ENCODE measurements around the gene THG1L.
"Not testable (repeated sequence)": the region's sequence is repeated elsewhere in the genome, so short reads cannot be mapped to it uniquely, and the experiment has no call there.

THG1L gene

GRCh38 chr5:157708866-157709265 lies 22.4 kb upstream of the THG1L start:
- Histone ChIP-seq H3K4me1 (ENCODE audit: control insufficient read depth, insufficient read depth, low read length) (no peaks in the 10 kb centered on the region), H3K36me3 (ENCODE audit: control insufficient read depth, insufficient read depth, low read length) (no peaks in the 10 kb centered on the region)

GRCh38 chr5:157709346-157709745 lies 21.9 kb upstream of the THG1L start:
- Histone ChIP-seq H3K4me1 (ENCODE audit: control insufficient read depth, insufficient read depth, low read length) (no peaks in the 10 kb centered on the region), H3K4me3 (ENCODE audit: low read depth, low read length) (no peak overlapping the region), H3K9me3 (ENCODE audit: control insufficient read depth, insufficient read depth, low read depth, low read length) (no peaks in the 10 kb centered on the region), H3K9ac (ENCODE audit: low read length) (no peak overlapping the region), H3K27ac (ENCODE audit: low read depth, low read length) (no peak overlapping the region), H3K27me3 (ENCODE audit: control insufficient read depth, insufficient read depth, low read length) (no peaks in the 10 kb centered on the region), H3K36me3 (ENCODE audit: control insufficient read depth, insufficient read depth, low read length) (no peaks in the 10 kb centered on the region)

More at GRCh38 chr5:157708866-157709265, 22.4 kb upstream of the THG1L start:
- no peaks in the 10 kb centered on the region for H3K27me3 ChIP-seq (ENCODE audit: control insufficient read depth, insufficient read depth, low read length)
- H3K4me3 ChIP-seq (ENCODE audit: low read depth, low read length) = no peak overlapping the region
- H3K27ac ChIP-seq (ENCODE audit: low read depth, low read length) = no peak overlapping the region
- H3K9ac ChIP-seq (ENCODE audit: low read length) = no peak overlapping the region
- no peaks in the 10 kb centered on the region for H3K9me3 ChIP-seq (ENCODE audit: control insufficient read depth, insufficient read depth, low read depth, low read length)

GRCh38 chr5:157710431-157710830 lies 20.8 kb upstream of the THG1L start:
- Histone ChIP-seq H3K27ac (ENCODE audit: low read depth, low read length) (no peak overlapping the region), H3K4me3 (ENCODE audit: low read depth, low read length) (no peak overlapping the region), H3K36me3 (ENCODE audit: control insufficient read depth, insufficient read depth, low read length) (no peaks in the 10 kb centered on the region), H3K27me3 (ENCODE audit: control insufficient read depth, insufficient read depth, low read length) (no peaks in the 10 kb centered on the region), H3K9ac (ENCODE audit: low read length) (no peak overlapping the region), H3K4me1 (ENCODE audit: control insufficient read depth, insufficient read depth, low read length) (no peaks in the 10 kb centered on the region), H3K9me3 (ENCODE audit: control insufficient read depth, insufficient read depth, low read depth, low read length) (no peaks in the 10 kb centered on the region)

- no peaks in the 10 kb centered on the region for H3K4me1 ChIP-seq (ENCODE audit: control insufficient read depth, insufficient read depth, low read length)
- H3K36me3 ChIP-seq (ENCODE audit: control insufficient read depth, insufficient read depth, low read length) = no peaks in the 10 kb centered on the region
- H3K9ac ChIP-seq (ENCODE audit: low read length) = no peak overlapping the region
- H3K27ac ChIP-seq (ENCODE audit: low read depth, low read length) = no peak overlapping the region
- no peak overlapping the region for H3K4me3 ChIP-seq (ENCODE audit: low read depth, low read length)
- no peaks in the 10 kb centered on the region for H3K27me3 ChIP-seq (ENCODE audit: control insufficient read depth, insufficient read depth, low read length)
- no peaks in the 10 kb centered on the region for H3K9me3 ChIP-seq (ENCODE audit: control insufficient read depth, insufficient read depth, low read depth, low read length)
Observed at GRCh38 chr5:157710882-157711281, 20.3 kb upstream of the THG1L start.

GRCh38 chr5:157713830-157714595 lies 17.2 kb upstream of the THG1L start:
- no peaks in the 10 kb centered on the region for H3K4me1 ChIP-seq (ENCODE audit: control insufficient read depth, insufficient read depth, low read length)
- no peak overlapping the region for H3K9ac ChIP-seq (ENCODE audit: low read length)

GRCh38 chr5:157714596-157714864 lies 16.7 kb upstream of the THG1L start:
- Histone ChIP-seq H3K36me3 (ENCODE audit: control insufficient read depth, insufficient read depth, low read length) (no peaks in the 10 kb centered on the region), H3K27ac (ENCODE audit: low read depth, low read length) (no peak overlapping the region), H3K4me1 (ENCODE audit: control insufficient read depth, insufficient read depth, low read length) (no peaks in the 10 kb centered on the region), H3K27me3 (ENCODE audit: control insufficient read depth, insufficient read depth, low read length) (no peaks in the 10 kb centered on the region), H3K4me3 (ENCODE audit: low read depth, low read length) (no peak overlapping the region), H3K9ac (ENCODE audit: low read length) (no peak overlapping the region), H3K9me3 (ENCODE audit: control insufficient read depth, insufficient read depth, low read depth, low read length) (no peaks in the 10 kb centered on the region)

More at GRCh38 chr5:157713830-157714595, 17.2 kb upstream of the THG1L start:
- H3K4me3 ChIP-seq (ENCODE audit: low read depth, low read length) = no peak overlapping the region
- H3K27ac ChIP-seq (ENCODE audit: low read depth, low read length) = no peak overlapping the region
- H3K27me3 ChIP-seq (ENCODE audit: control insufficient read depth, insufficient read depth, low read length) = no peaks in the 10 kb centered on the region
- no peaks in the 10 kb centered on the region for H3K9me3 ChIP-seq (ENCODE audit: control insufficient read depth, insufficient read depth, low read depth, low read length)
- no peaks in the 10 kb centered on the region for H3K36me3 ChIP-seq (ENCODE audit: control insufficient read depth, insufficient read depth, low read length)

GRCh38 chr5:157718519-157718918 lies 12.7 kb upstream of the THG1L start:
- H3K4me1 ChIP-seq (ENCODE audit: control insufficient read depth, insufficient read depth, low read length) = no peaks in the 10 kb centered on the region
- no peak overlapping the region for H3K4me3 ChIP-seq (ENCODE audit: low read depth, low read length)
- no peak overlapping the region for H3K27ac ChIP-seq (ENCODE audit: low read depth, low read length)
- H3K36me3 ChIP-seq (ENCODE audit: control insufficient read depth, insufficient read depth, low read length) = no peaks in the 10 kb centered on the region
- H3K9ac ChIP-seq (ENCODE audit: low read length) = no peak overlapping the region
- H3K27me3 ChIP-seq (ENCODE audit: control insufficient read depth, insufficient read depth, low read length) = no peaks in the 10 kb centered on the region
- H3K9me3 ChIP-seq (ENCODE audit: control insufficient read depth, insufficient read depth, low read depth, low read length) = no peaks in the 10 kb centered on the region

- Histone ChIP-seq H3K9ac (ENCODE audit: low read length) (no peak overlapping the region), H3K4me3 (ENCODE audit: low read depth, low read length) (no peak overlapping the region)
Observed at GRCh38 chr5:157719245-157719644, 12.0 kb upstream of the THG1L start.

GRCh38 chr5:157721159-157721558 lies 10.1 kb upstream of the THG1L start:
- Histone ChIP-seq H3K27me3 (ENCODE audit: control insufficient read depth, insufficient read depth, low read length) (no peaks in the 10 kb centered on the region), H3K4me3 (ENCODE audit: low read depth, low read length) (no peak overlapping the region), H3K36me3 (ENCODE audit: control insufficient read depth, insufficient read depth, low read length) (no peaks in the 10 kb centered on the region), H3K9ac (ENCODE audit: low read length) (no peak overlapping the region), H3K27ac (ENCODE audit: low read depth, low read length) (no peak overlapping the region), H3K4me1 (ENCODE audit: control insufficient read depth, insufficient read depth, low read length) (no peaks in the 10 kb centered on the region), H3K9me3 (ENCODE audit: control insufficient read depth, insufficient read depth, low read depth, low read length) (no peaks in the 10 kb centered on the region)

More at GRCh38 chr5:157719245-157719644, 12.0 kb upstream of the THG1L start:
- no peaks in the 10 kb centered on the region for H3K4me1 ChIP-seq (ENCODE audit: control insufficient read depth, insufficient read depth, low read length)
- H3K9me3 ChIP-seq (ENCODE audit: control insufficient read depth, insufficient read depth, low read depth, low read length) = no peaks in the 10 kb centered on the region
- no peaks in the 10 kb centered on the region for H3K36me3 ChIP-seq (ENCODE audit: control insufficient read depth, insufficient read depth, low read length)
- no peak overlapping the region for H3K27ac ChIP-seq (ENCODE audit: low read depth, low read length)
- no peaks in the 10 kb centered on the region for H3K27me3 ChIP-seq (ENCODE audit: control insufficient read depth, insufficient read depth, low read length)

GRCh38 chr5:157722895-157723294 lies 8.3 kb upstream of the THG1L start:
- not testable (repeated sequence) for H3K36me3 ChIP-seq (ENCODE audit: control insufficient read depth, insufficient read depth, low read length); H3K4me1 ChIP-seq (ENCODE audit: control insufficient read depth, insufficient read depth, low read length); H3K9ac ChIP-seq (ENCODE audit: low read length); H3K27ac ChIP-seq (ENCODE audit: low read depth, low read length); H3K9me3 ChIP-seq (ENCODE audit: control insufficient read depth, insufficient read depth, low read depth, low read length); H3K27me3 ChIP-seq (ENCODE audit: control insufficient read depth, insufficient read depth, low read length); H3K4me3 ChIP-seq (ENCODE audit: low read depth, low read length)

GRCh38 chr5:157726607-157727006 lies 4.6 kb upstream of the THG1L start:
- H3K4me3 ChIP-seq (ENCODE audit: low read depth, low read length); H3K9ac ChIP-seq (ENCODE audit: low read length); H3K4me1 ChIP-seq (ENCODE audit: control insufficient read depth, insufficient read depth, low read length); H3K27ac ChIP-seq (ENCODE audit: low read depth, low read length); H3K9me3 ChIP-seq (ENCODE audit: control insufficient read depth, insufficient read depth, low read depth, low read length); H3K36me3 ChIP-seq (ENCODE audit: control insufficient read depth, insufficient read depth, low read length); H3K27me3 ChIP-seq (ENCODE audit: control insufficient read depth, insufficient read depth, low read length): not testable (repeated sequence)

GRCh38 chr5:157727858-157728257 lies 3.4 kb upstream of the THG1L start:
- not testable (repeated sequence) for H3K27ac ChIP-seq (ENCODE audit: low read depth, low read length); H3K36me3 ChIP-seq (ENCODE audit: control insufficient read depth, insufficient read depth, low read length); H3K27me3 ChIP-seq (ENCODE audit: control insufficient read depth, insufficient read depth, low read length); H3K4me3 ChIP-seq (ENCODE audit: low read depth, low read length); H3K9ac ChIP-seq (ENCODE audit: low read length); H3K9me3 ChIP-seq (ENCODE audit: control insufficient read depth, insufficient read depth, low read depth, low read length); H3K4me1 ChIP-seq (ENCODE audit: control insufficient read depth, insufficient read depth, low read length)
